DOHH2 (cell line): ENCODE results near the gene BIK.

Experiments used
- H3F3A ChIP-seq: fragments of 200-600 bp; sonication (generic), shearing (Covaris generic); 2 replicates; pipeline ENCODE4 v1.6.0; 2016; ENCODE audit warnings: antibody characterized with exemption, mild to moderate bottlenecking; ENCODE audit not compliant: control insufficient read depth, insufficient read depth
- H3K27ac ChIP-seq: fragments of 200-600 bp; sonication (generic); 2 replicates; pipeline ENCODE4 v1.5.1; 2014; ENCODE audit warnings: low read depth, mild to moderate bottlenecking, low read length, moderate library complexity
- H3K27me3 ChIP-seq: fragments of 200-600 bp; sonication (generic); 2 replicates; pipeline ENCODE4 v1.6.1; 2014; ENCODE audit warnings: mild to moderate bottlenecking, low read length, mixed read lengths; ENCODE audit not compliant: control insufficient read depth
- H3K36me3 ChIP-seq: fragments of 200-600 bp; sonication (generic); 2 replicates; pipeline ENCODE4 v1.6.1; 2014; ENCODE audit warnings: mild to moderate bottlenecking, low read length, moderate library complexity, mixed read lengths; ENCODE audit not compliant: control insufficient read depth
- H3K4me1 ChIP-seq: fragments of 200-600 bp; sonication (generic); 2 replicates; pipeline ENCODE4 v1.6.1; 2014; ENCODE audit warnings: mild to moderate bottlenecking, low read length, mixed read lengths; ENCODE audit not compliant: control insufficient read depth
- H3K4me2 ChIP-seq: fragments of 200-600 bp; sonication (generic); 2 replicates; pipeline ENCODE4 v1.6.0; 2014; ENCODE audit warnings: mild to moderate bottlenecking, low read length, moderate library complexity
- H3K4me3 ChIP-seq: fragments of 200-600 bp; sonication (generic); 2 replicates; pipeline ENCODE4 v1.5.1; 2014; ENCODE audit warnings: mild to moderate bottlenecking, low read length, mixed read lengths
- H3K79me2 ChIP-seq: fragments of 200-600 bp; sonication (generic); 2 replicates; pipeline ENCODE4 v1.6.1; 2014; ENCODE audit warnings: mild to moderate bottlenecking, low read length, mixed read lengths; ENCODE audit not compliant: control insufficient read depth
- H3K9me2 ChIP-seq: fragments of 200-600 bp; sonication (generic); replicated peaks from 2 replicates; pipeline ENCODE4 v1.6.1; 2014; ENCODE audit warnings: mild to moderate bottlenecking, low read length, mixed read lengths; ENCODE audit not compliant: control insufficient read depth
- H3K9me3 ChIP-seq: fragments of 200-600 bp; sonication (generic); 2 replicates; pipeline ENCODE4 v1.6.1; 2014; ENCODE audit warnings: antibody characterized with exemption, low read length, mixed read lengths; ENCODE audit not compliant: control insufficient read depth, insufficient read depth
- H4K20me1 ChIP-seq: fragments of 200-600 bp; sonication (generic); 2 replicates; pipeline ENCODE4 v1.6.0; 2014; ENCODE audit warnings: low read depth, mild to moderate bottlenecking, antibody characterized with exemption, low read length, moderate library complexity; ENCODE audit not compliant: control insufficient read depth, insufficient read depth
- CTCF ChIP-seq: fragments of 200-600 bp; sonication (generic); IDR thresholded peaks from one replicate; pipeline ENCODE4 v1.5.1; 2014; ENCODE audit warnings: antibody characterized with exemption, mild to moderate bottlenecking, low read depth, low read length; ENCODE audit not compliant: poor library complexity, severe bottlenecking
- EZH2phosphoT487 ChIP-seq: fragments of 200-600 bp; sonication (generic); IDR thresholded peaks from 2 replicates; pipeline ENCODE4 v1.6.1; 2017; ENCODE audit warnings: borderline replicate concordance, mild to moderate bottlenecking, antibody characterized with exemption, low read length, moderate library complexity, mixed read lengths

Gene BIK

GRCh38 chr22:43094085-43094484 is 16.5 kb upstream of the BIK start:
- Histone ChIP-seq H3K9me2 (no peaks in the 10 kb centered on the region), H3K27me3 (no peaks in the 10 kb centered on the region), H3K27ac (no peak overlapping the region), H3K4me3 (no peak overlapping the region), H3K79me2 (no peaks in the 10 kb centered on the region), H4K20me1 (no peaks in the 10 kb centered on the region), H3K36me3 (no peaks in the 10 kb centered on the region), H3K4me1 (peaks cover 10% of the 10 kb centered on the region; the same call in 1 of the 2 replicates), H3F3A (peaks cover 3% of the 10 kb centered on the region; the same call in 1 of the 2 replicates), H3K9me3 (peaks cover 8% of the 10 kb centered on the region; the same call in 1 of the 2 replicates), H3K4me2 (no peak overlapping the region)
- TF ChIP-seq EZH2phosphoT487 (no peak), CTCF (no peak)

- peaks cover 3% of the 10 kb centered on the region; the same call in 1 of the 2 replicates for H3F3A ChIP-seq
- no peaks in the 10 kb centered on the region for H3K79me2 ChIP-seq
- no peaks in the 10 kb centered on the region for H3K27me3 ChIP-seq
These were observed 16.0 kb upstream of the BIK start for GRCh38 chr22:43094551-43094950.

GRCh38 chr22:43096420-43096819 is 14.1 kb upstream of the BIK start:
- Histone ChIP-seq H3K9me2 (no peaks in the 10 kb centered on the region), H3K4me3 (no peak overlapping the region), H3K27ac (no peak overlapping the region), H3K36me3 (no peaks in the 10 kb centered on the region), H3K27me3 (no peaks in the 10 kb centered on the region), H3K79me2 (no peaks in the 10 kb centered on the region), H3K4me2 (no peak overlapping the region), H4K20me1 (no peaks in the 10 kb centered on the region), H3K9me3 (peaks cover 8% of the 10 kb centered on the region; the same call in 1 of the 2 replicates), H3K4me1 (peaks cover 4% of the 10 kb centered on the region; the same call in 1 of the 2 replicates), H3F3A (no peaks in the 10 kb centered on the region)
- TF ChIP-seq EZH2phosphoT487, result no peak
- no peak for TF ChIP-seq CTCF

More at GRCh38 chr22:43094551-43094950, 16.0 kb upstream of the BIK start:
- Histone ChIP-seq H3K4me2 (no peak overlapping the region), H3K9me2 (no peaks in the 10 kb centered on the region), H3K4me3 (no peak overlapping the region), H3K27ac (no peak overlapping the region), H3K9me3 (peaks cover 8% of the 10 kb centered on the region; the same call in 1 of the 2 replicates), H4K20me1 (no peaks in the 10 kb centered on the region), H3K4me1 (peaks cover 8% of the 10 kb centered on the region; the same call in 1 of the 2 replicates), H3K36me3 (no peaks in the 10 kb centered on the region)
- no peak for TF ChIP-seq CTCF
- TF ChIP-seq EZH2phosphoT487, result no peak
